Peyer's patch (tissue), 4 donors: ENCODE measurements around the gene MACROD2.
"Not testable (repeated sequence)": the region's sequence is repeated elsewhere in the genome, so short reads cannot be mapped to it uniquely, and the experiment has no call there.

ENCODE experiments used
- CTCF ChIP-seq, 6 experiments: fragments of 450-650 bp in 4 of 6; fragments of 200-600 bp in 2 of 6; sonication (generic) in 1 of 6; IDR thresholded peaks; one replicate each; pipeline ENCODE4 v1.5.1; 2017 to 2019; ENCODE audit warnings: antibody characterized with exemption in 6 of 6, mild to moderate bottlenecking in 3 of 6, moderate library complexity in 1 of 6
- POLR2A ChIP-seq, 2 donors: fragments of 450-650 bp; IDR thresholded peaks; one replicate each; pipeline ENCODE4 v1.5.1; 2017; ENCODE audit warnings: antibody characterized with exemption in 2 of 2, mild to moderate bottlenecking in 2 of 2, moderate library complexity in 2 of 2

DNA sequence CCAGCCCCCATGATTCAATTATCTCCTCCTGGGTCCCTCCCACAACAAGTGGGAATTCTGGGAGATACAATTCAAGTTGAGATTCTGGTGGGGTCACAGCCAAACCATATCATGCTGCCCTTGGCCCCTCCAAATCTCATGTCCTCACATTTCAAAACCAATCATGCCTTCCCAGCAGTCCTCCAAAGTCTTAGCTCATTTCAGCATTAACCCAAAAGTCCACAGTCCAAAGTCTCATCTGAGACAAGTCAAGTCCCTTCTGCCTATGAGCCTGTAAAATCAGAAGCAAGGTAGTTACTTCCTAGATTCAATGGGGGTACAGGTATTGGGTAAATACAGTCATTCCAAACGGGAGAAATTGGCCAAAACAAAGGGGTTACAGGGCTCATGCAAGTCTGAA lies 1021.6 kb downstream of the MACROD2 start:
- TF ChIP-seq CTCF, POLR2A (IDR thresholded peaks at IDR 0.05): not testable (repeated sequence)
